Tibial nerve (tissue), 4 donors: Measurements from ENCODE around the gene MAPK10.

ENCODE experiments used
- CTCF ChIP-seq, 5 experiments: fragments of 200-600 bp in 3 of 5; fragments of 450-650 bp in 2 of 5; sonication (generic) in 3 of 5; IDR thresholded peaks; one replicate each; pipeline ENCODE4 v1.5.1; 2016 to 2019; ENCODE audit warnings: antibody characterized with exemption in 5 of 5, mild to moderate bottlenecking in 3 of 5, moderate library complexity in 2 of 5
- EP300 ChIP-seq, 2 donors: sonication (generic); formaldehyde crosslinking; IDR thresholded peaks; one replicate each; pipeline ENCODE4 v1.6.1; 2017; ENCODE audit warnings: antibody characterized with exemption in 2 of 2, mild to moderate bottlenecking in 1 of 2
- POLR2A ChIP-seq, 2 donors: fragments of 450-650 bp; IDR thresholded peaks; one replicate each; pipeline ENCODE4 v1.6.1; 2017; ENCODE audit warnings: antibody characterized with exemption in 2 of 2, mild to moderate bottlenecking in 2 of 2, moderate library complexity in 2 of 2

DNA sequence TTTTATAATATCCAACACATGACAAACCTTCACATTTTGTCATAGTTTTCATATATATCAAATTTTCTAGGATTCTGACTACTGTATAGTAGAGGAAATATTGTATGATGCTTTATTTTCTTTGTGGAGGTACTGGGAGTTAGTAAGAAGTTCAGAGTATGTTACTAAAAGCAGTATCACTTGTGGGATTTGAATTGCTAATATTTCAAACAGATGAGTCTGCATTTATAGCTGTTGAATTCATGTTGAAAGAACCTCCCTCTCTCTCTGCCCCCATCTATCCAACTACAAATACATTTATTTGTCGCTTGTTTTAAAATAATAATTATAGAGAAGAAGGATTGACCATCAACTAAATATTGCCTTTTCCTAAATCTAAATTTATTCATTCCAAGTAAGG lies 29.8 kb upstream of the MAPK10 start:
- no peak for TF ChIP-seq EP300 (IDR thresholded peaks at IDR 0.05)
- TF ChIP-seq POLR2A (IDR thresholded peaks at IDR 0.05), result no peak
- no peak for TF ChIP-seq CTCF (IDR thresholded peaks at IDR 0.05)
